HS-27A (cell line): Measurements from ENCODE around the gene NEDD8.
A peak's percentile ranks its signal among the peaks of the same experiment; 100 is the strongest.

Experiments
- DNase-seq: peaks from one replicate; pipeline ENCODE4 v3.0.0-alpha.2; 2012; ENCODE audit warnings: low read depth, missing footprints

NEDD8 gene

GRCh38 chr14:24232121-24232644 lies at the start of gene NEDD8:
Gene NEDD8, minus strand, starts transcription at chr14:24232367. Its CDS starts 100 bp downstream, at chr14:24232267.
- DNase-seq, result peak; percentile 94

DNA sequence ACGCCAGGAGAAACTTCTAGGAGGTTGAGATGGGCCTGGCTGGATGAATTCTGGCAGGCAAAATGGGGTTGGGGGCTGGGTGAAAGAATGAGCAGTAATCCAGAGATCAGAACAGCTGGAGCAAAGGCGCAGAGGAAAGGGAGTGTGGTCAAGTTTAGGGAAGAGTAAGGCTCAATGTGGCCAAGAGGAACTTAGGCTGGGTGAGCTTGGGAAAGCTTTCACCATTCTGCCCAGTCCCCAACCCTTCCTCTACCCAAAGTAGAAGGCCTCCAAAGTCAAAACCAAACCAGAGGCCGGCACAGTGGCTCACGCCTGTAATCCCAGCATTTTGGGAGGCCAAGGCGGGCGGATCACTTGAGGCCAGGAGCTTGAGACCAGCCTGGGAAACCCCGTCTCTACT lies 49.5 kb upstream of the NEDD8 start:
- DNase-seq, result no peak

DNA sequence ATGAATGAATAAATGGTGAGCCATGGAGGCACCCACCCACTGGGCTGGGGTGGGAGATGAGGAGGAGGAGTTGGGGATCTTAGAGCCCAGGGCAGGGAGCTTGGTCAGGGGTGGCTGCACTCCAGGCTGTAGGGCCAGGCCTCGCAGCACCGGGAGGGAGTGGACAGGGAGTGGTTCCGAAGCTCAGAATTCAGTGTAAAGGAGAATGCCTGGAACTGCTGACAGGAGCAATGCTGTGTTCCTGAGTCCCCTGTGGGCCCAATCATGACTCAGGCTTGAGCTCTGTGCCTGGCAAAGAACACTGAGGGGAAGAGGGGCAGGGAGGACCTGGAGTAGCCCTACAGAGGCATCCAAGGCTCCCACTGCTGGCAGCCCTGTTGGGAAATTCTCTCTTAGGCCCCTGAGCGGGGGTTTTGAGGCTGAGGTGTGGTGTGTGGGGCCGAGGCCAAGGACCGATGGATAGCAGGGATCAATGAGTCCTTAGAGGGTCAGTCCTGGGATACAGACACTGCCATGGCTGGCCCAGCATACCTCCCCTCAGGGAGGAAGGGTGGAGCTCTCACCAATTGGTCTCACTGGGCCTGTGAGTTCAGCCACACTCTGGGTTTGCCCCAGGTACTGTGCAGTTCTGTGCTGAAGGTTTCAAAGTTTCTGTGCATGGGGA lies 48.8 kb upstream of the NEDD8 start:
- DNase-seq, result no peak

DNA sequence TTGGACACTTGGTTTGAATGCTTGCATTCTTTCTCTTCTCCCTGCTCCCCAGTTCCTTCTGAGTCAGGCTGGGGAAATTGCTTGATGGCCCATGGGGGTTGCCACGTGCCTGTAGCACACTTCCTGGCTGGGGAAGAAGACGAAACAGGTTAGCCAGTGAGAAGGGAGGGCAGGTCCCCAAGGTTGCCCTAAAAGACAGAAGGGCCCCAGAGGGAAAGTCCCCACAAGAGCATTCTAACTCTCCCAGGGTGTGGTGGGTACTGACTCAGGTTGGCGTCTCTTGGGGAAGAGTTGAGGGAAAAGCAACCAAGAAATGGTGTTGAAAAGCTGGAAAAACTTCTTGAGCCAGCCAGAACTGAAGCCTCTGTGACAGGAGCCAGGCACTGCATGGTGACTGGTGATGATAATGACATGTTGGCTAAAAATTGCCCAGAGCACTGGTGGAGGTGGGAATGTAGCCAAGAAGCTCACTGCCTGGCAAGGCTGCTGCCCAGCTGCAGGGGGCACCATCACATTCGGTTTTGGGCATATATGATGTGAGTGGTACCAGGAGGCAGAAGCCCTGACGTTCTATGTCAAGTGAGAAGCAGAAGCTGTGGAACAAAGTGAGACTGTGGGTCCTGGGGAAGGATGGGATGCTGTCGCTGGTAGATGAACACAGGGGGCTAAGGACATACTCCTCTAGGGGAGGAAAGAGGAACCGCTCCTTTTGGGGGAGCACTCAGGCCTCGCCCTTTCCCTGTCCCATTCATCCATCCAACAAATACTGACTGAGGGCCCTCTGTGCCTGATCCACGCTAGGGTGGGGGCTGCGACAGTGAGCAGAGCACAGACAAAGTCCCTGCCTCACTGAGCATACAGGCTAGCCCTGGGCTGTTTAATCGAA lies 47.4 kb upstream of the NEDD8 start:
- no peak for DNase-seq

GRCh38 chr14:24278424-24278823 lies 46.3 kb upstream of the NEDD8 start:
- DNase-seq, result no peak

- DNase-seq, result no peak
Measured at GRCh38 chr14:24277606-24278321, 45.6 kb upstream of the NEDD8 start.

DNA sequence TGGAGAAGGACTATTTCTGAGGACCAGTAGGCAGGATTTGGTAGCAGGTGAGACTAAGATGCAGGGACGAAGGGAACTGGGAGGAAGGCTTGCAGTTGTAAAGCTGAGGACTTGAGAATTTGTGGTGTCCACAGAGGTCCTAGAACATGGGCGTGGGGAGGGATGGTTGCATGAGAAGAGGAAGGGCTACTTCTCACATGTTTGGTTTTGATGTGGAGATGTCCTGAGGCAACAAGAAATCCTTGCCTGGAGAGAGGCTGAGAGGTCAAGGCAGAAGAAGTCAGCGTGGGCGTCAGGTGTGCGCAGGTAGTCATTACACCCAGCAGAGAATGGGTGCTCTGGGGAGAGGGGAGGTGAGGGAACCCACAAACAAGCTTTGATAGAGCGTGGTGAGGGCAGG lies 44.9 kb upstream of the NEDD8 start:
- DNase-seq, result no peak

- DNase-seq, result no peak
Measured at GRCh38 chr14:24274101-24274543, 42.0 kb upstream of the NEDD8 start.

- DNase-seq, result no peak
Measured at GRCh38 chr14:24273422-24273998, 41.3 kb upstream of the NEDD8 start.

GRCh38 chr14:24272467-24272866 lies 40.3 kb upstream of the NEDD8 start:
- no peak for DNase-seq

DNA sequence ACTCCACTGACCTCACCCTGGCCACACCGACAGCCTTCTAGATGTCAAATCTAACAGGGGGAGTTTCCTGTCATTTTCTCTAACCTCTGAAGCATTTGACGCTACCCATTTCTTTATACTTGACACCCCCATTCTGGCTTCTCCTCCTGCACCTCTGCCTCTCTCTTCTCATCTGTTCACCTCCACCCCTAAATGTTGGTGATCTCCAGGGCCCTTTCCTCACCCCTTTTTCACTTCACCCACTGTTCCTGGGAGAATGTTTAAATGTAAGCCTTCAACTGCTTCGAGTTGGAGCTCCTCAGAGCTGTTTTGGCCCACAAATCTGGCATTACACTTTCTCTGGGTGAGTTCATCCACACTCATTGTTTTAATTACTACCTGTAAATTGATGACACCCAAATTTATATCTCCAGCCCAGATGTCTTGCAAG lies 39.7 kb upstream of the NEDD8 start:
- no peak for DNase-seq

- DNase-seq, result peak; percentile 72
Measured at GRCh38 chr14:24271134-24271833, 39.1 kb upstream of the NEDD8 start, which contains the start of gene RABGGTA. Gene RABGGTA, minus strand, starts transcription at chr14:24271597. Its CDS starts 482 bp downstream, at chr14:24271115.

- DNase-seq, result no peak
Measured at GRCh38 chr14:24270537-24271133, 38.5 kb upstream of the NEDD8 start.

GRCh38 chr14:24269910-24270536 lies 37.9 kb upstream of the NEDD8 start:
- no peak for DNase-seq

GRCh38 chr14:24269368-24269767 lies 37.2 kb upstream of the NEDD8 start:
- no peak for DNase-seq

DNA sequence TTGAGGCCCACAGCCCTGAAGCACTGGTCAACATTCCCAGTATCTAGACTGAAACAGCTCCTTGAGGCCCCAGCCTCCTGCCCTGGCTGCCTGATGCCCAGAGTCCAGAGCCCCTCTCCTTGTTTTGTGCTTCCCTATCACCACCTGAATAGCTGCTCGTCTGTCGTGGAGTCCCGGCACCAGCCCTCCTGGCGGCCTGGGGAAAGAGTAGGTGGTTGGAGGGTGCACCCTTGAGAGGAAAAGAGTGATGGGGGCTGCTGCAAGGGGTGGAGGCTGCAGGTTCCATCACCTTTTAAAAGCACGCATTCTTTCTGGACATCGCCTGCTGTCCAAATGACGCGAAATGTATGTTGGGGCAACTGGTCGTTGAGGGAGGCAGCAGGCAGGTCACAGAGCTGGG lies 36.1 kb upstream of the NEDD8 start:
- DNase-seq, result no peak

DNA sequence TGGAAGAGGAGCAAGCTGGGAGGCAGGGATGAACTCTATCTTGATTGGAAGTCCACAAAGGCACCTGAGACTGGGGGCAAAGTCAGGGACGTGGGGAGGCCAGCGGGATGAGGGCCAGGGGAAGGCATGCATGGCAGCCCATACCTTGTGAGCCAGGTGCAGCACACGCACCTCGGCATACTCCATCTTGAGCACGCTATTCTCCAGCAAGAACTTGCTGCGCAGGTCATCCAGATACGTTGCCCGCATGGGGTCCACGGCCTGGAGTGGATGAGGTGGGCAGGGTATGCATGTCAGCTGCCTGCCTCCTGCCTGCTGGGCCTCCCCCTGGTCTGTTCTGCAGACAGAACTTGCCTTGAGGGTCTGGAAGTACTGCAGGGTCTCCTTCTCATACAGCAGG lies 35.3 kb upstream of the NEDD8 start:
- no peak for DNase-seq

DNA sequence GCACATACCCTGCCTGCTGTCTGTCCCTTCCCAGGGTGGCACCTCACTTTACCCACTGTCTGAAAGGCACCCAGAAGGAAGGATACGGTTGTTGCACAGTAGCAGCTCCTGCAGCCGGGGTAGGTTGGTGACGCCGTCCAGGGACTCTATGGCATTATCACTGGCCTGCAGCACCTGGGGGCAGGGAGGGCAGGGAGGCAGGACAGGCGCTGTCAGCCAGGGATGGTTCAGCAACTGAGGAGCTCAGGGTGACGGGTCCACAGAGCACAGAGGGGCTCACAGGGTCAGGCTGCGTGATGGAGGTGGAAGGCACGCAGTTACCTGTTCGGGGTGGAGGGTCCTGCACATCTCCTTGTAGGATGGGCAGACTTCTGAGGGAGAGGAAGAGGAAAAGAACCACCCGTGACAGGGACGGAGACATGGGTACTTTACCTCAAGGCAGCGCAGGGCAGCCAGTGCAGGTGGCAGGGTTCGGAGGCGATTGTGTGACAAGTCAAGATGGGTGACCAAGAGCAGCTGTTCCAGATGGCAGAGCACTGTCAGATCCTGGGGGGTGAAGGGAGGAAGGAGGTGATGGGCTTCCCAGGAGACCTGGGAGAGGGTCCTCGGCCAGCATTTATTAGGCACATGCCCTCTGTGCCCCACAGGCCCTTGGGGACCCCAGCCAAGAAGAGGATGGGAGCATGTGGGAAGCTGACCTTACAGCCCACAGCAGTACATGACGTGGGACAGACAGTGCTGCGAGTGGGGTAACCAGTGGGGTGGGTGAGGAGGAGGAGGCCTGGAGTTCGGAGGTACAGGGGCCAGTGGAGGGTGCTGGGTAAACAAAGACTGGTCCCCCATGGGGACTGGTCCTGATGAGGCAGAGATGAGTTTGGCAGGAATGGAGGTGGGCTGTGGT lies 34.4 kb upstream of the NEDD8 start:
- no peak for DNase-seq

GRCh38 chr14:24264298-24264697 lies 32.1 kb upstream of the NEDD8 start:
- no peak for DNase-seq
